Prostate gland (tissue), 2 donors: ENCODE data around the gene EYA4. TPM values are rescaled to one million over a fixed set of nuclear protein-coding genes. Genes with fewer than 3 reads are reported as not detected.

Experiments
- DNase-seq: peaks from one replicate; pipeline ENCODE4 v3.0.0-alpha.2; 2019; ENCODE audit warnings: low spot score
- H3K27ac ChIP-seq, 2 donors: fragments of 200-600 bp; sonication (generic); 2 replicates each; pipeline ENCODE4 v1.5.1; 2017 to 2019
- H3K27me3 ChIP-seq: fragments of 200-600 bp; sonication (generic); replicated peaks from 2 replicates; pipeline ENCODE4 v1.5.1; 2019; ENCODE audit not compliant: insufficient read depth
- H3K36me3 ChIP-seq, 2 donors: fragments of 200-600 bp; sonication (generic); 1 replicate in 1 of 2; 2 replicates in 1 of 2; pipeline versions ENCODE4 v1.5.1 to v1.8.1; 2017 to 2019
- H3K4me1 ChIP-seq: fragments of 200-600 bp; sonication (generic); replicated peaks from 2 replicates; pipeline ENCODE4 v1.5.1; 2019
- H3K4me3 ChIP-seq, 2 donors: fragments of 200-600 bp; sonication (generic); 2 replicates each; pipeline ENCODE4 v1.5.1; 2017 to 2019
- H3K9me3 ChIP-seq: fragments of 200-600 bp; sonication (generic); 2 replicates; pipeline ENCODE4 v1.5.1; 2017
- POLR2A ChIP-seq: fragments of 450-650 bp; IDR thresholded peaks from one replicate; pipeline ENCODE4 v1.6.1; 2016; ENCODE audit warnings: antibody characterized with exemption, mild to moderate bottlenecking
- POLR2AphosphoS5 ChIP-seq: sonication (generic); formaldehyde crosslinking; IDR thresholded peaks from one replicate; pipeline ENCODE4 v1.6.1; 2017; ENCODE audit warnings: antibody characterized with exemption
- WGBS: methylation state at CpG from one replicate; pipeline ENCODE4 v1.1.5; 2018; 5-methylcytosine and 5-hydroxymethylcytosine counted together
- intact Hi-C: fragments of 100-400 bp; cut with DNase I; formaldehyde crosslinking; loops from one replicate; pipeline ENCODE4 v1.14.2; 2022
- total RNA-seq, 2 donors: library from RNA; depleted of rRNA; stranded (reverse); fragments of >200 nt; gene quantifications; one replicate each; pipeline ENCODE4 v1.1.0, GENCODE V29; 2016
- TF ChIP-seq, protein P1 (sequence below), 4 experiments: fragments of 200-600 bp in 2 of 4; fragments of 450-650 bp in 2 of 4; sonication (generic) in 2 of 4; IDR thresholded peaks; 1 replicate in 3 of 4; 2 replicates in 1 of 4; pipeline ENCODE4 v1.5.1; 2016 to 2019; ENCODE audit warnings: antibody characterized with exemption in 4 of 4, mild to moderate bottlenecking in 2 of 4, moderate library complexity in 2 of 4

Gene EYA4
- total RNA-seq, 2 donors from 2014 or later, result 4.1 to 7.3 TPM

DNA sequence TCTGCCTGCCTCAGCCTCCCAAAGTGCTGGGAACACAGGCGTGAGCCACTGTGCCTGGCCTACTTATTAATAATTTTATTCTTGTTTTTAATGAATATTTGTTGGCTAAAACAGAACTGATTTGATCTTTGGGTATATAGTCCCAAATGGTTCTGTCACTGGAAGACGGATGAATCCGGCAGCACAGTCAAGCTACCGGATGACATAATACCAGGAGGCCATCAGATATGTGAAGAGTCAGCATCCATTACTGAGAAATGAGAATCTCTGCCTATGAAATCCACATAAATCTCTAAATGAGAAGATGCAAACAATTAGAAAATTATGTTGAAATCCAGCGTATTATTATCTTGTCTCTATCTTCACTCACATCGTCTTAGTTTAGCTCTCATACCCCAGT, 263.0 kb downstream of the EYA4 start:
- Histone ChIP-seq H3K27me3 (no peaks in the 10 kb centered on the region), H3K9me3 (no peaks in the 10 kb centered on the region), H3K27ac (no peak overlapping the region), H3K36me3 (no peaks in the 10 kb centered on the region), H3K4me1 (peaks cover 5% of the 10 kb centered on the region), H3K4me3 (no peak overlapping the region)
- 93% methylated on average over 6 of the region's 6 CpGs for WGBS
- no peak for DNase-seq
- TF ChIP-seq POLR2A (no peak), POLR2AphosphoS5 (no peak)
- TF ChIP-seq, protein P1, sequence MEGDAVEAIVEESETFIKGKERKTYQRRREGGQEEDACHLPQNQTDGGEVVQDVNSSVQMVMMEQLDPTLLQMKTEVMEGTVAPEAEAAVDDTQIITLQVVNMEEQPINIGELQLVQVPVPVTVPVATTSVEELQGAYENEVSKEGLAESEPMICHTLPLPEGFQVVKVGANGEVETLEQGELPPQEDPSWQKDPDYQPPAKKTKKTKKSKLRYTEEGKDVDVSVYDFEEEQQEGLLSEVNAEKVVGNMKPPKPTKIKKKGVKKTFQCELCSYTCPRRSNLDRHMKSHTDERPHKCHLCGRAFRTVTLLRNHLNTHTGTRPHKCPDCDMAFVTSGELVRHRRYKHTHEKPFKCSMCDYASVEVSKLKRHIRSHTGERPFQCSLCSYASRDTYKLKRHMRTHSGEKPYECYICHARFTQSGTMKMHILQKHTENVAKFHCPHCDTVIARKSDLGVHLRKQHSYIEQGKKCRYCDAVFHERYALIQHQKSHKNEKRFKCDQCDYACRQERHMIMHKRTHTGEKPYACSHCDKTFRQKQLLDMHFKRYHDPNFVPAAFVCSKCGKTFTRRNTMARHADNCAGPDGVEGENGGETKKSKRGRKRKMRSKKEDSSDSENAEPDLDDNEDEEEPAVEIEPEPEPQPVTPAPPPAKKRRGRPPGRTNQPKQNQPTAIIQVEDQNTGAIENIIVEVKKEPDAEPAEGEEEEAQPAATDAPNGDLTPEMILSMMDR (IDR thresholded peaks at IDR 0.05), result no peak
- intact Hi-C loops, result loop anchor here (5.0 to 10.0 kb wide), 2 partner anchors 262 to 679 kb away; partner anchors contain the start of gene EYA4

DNA sequence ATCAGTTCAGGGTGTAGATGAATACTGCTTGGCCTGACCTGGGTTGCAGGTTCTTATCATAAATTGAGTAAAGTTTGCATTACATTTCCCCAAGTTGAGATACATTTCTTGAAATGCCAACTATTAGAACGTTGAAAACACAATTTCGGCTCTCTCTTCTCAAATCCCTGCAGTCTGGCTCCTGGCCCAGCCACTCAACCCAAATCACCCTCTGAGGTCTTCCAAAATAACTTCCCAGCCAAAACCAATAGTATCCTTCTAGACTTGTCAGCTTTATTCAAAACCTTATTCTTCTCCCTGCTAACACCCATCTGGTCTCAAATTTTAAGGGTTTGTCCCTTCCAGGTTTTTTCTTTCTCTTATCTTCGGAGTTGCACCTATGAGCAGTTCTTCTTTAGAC, 263.6 kb downstream of the EYA4 start:
- H3K27ac ChIP-seq, result no peak overlapping the region
- TF ChIP-seq, protein P1 (IDR thresholded peaks at IDR 0.05), result no peak
- no peak for TF ChIP-seq POLR2AphosphoS5
- no peak for TF ChIP-seq POLR2A
- 32% methylated on average over 3 of the region's 3 CpGs for WGBS
- no peaks in the 10 kb centered on the region for H3K9me3 ChIP-seq
- H3K4me3 ChIP-seq, result no peak overlapping the region
- intact Hi-C loops, result loop anchor here (5.0 to 10.0 kb wide), 2 partner anchors 262 to 680 kb away; partner anchors contain the start of gene EYA4
- DNase-seq, result no peak
- H3K36me3 ChIP-seq, result no peaks in the 10 kb centered on the region
- peaks cover 5% of the 10 kb centered on the region for H3K4me1 ChIP-seq
- no peaks in the 10 kb centered on the region for H3K27me3 ChIP-seq

DNA sequence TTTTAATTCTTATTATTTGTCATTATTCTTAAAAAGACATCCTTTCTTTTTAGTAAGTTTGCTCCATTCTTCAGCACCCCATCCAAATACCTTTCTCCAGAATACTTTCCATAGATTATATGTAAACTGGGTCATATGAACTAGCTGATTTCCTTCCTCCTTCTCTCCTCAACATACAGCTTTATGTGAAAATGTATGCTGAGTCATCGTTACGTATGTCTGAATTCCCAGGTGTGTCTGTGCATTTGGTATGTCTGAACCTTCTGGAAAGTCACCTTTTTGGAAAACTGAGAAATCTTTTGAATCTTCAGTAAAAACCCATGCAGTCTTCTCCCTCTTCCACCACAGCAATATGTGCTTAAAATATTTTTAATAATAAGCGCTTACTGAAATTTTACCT, 264.5 kb downstream of the EYA4 start:
- Histone ChIP-seq H3K4me3 (no peak overlapping the region), H3K4me1 (peaks cover 5% of the 10 kb centered on the region), H3K36me3 (no peaks in the 10 kb centered on the region), H3K27me3 (no peaks in the 10 kb centered on the region), H3K9me3 (no peaks in the 10 kb centered on the region), H3K27ac (no peak overlapping the region)
- DNase-seq, result no peak
- WGBS, result 96% methylated on average over 3 of the region's 3 CpGs
- TF ChIP-seq POLR2AphosphoS5 (no peak), POLR2A (no peak)
- TF ChIP-seq, protein P1 (IDR thresholded peaks at IDR 0.05), result no peak
- intact Hi-C loops, result loop anchor here (10.0 kb wide), 1 partner anchor 681 kb away; no protein-coding TSS in a partner anchor

DNA sequence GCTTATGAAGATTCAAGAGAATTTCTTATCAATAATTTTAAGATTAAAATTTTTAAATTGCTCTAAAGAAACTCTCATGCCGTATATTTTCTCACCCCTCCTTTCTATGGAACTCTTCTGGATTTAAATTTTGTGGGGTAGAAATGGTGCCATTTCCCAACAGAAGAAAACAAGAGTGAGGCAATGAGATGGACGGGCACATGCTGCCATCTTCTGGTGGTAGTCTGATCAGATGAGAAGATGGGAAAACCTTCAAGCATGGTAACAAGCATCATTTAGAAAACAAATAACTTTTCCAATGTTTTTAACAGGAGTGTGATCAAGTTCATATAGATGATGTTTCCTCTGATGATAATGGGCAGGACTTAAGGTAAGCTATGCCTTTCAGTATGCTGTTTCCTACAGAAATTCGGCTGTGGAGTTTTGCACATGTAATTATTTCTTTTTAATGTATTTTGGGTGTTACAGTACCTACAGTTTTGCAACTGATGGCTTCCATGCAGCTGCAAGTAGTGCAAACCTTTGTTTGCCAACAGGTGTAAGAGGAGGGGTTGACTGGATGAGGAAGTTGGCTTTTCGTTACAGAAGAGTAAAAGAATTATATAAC, 271.4 kb downstream of the EYA4 start:
- intact Hi-C loops, result loop anchor here (5.0 kb wide), 2 partner anchors 325 to 550 kb away; no protein-coding TSS in a partner anchor

More for the DNA sequence above, 271.4 kb downstream of the EYA4 start:
- Histone ChIP-seq H3K9me3 (no peaks in the 10 kb centered on the region), H3K4me3 (no peak overlapping the region), H3K36me3 (no peaks in the 10 kb centered on the region), H3K27me3 (no peaks in the 10 kb centered on the region), H3K27ac (no peak overlapping the region), H3K4me1 (no peaks in the 10 kb centered on the region)
- WGBS, result 31% methylated on average over 4 of the region's 4 CpGs
- TF ChIP-seq POLR2A (no peak), POLR2AphosphoS5 (no peak)
- TF ChIP-seq, protein P1 (IDR thresholded peaks at IDR 0.05), result peak in 3 of 4 experiments; percentile 42 to 61 (median 61)
- peak; percentile 29 for DNase-seq
